Skeletal muscle tissue (tissue), 4 donors: Measurements from ENCODE around the gene PPM1J. TPM values are rescaled to one million over a fixed set of nuclear protein-coding genes. Genes with fewer than 3 reads are reported as not detected.

Experiments
- H3K27ac ChIP-seq: one replicate; pipeline ENCODE4 v1.7.0; 2013; ENCODE audit warnings: mild to moderate bottlenecking, low read depth, low read length, inconsistent platforms
- H3K27me3 ChIP-seq, 3 donors: one replicate each; pipeline ENCODE4 v1.7.0; 2013; ENCODE audit warnings: low read length in 3 of 3; ENCODE audit not compliant: control insufficient read depth in 3 of 3, insufficient read depth in 3 of 3
- H3K36me3 ChIP-seq, 3 donors: one replicate each; pipeline ENCODE4 v1.7.0; 2013; ENCODE audit warnings: low read length in 3 of 3; ENCODE audit not compliant: control insufficient read depth in 3 of 3, insufficient read depth in 3 of 3
- H3K4me1 ChIP-seq, 3 donors: one replicate each; pipeline ENCODE4 v1.7.0; 2013; ENCODE audit warnings: low read length in 3 of 3, mild to moderate bottlenecking in 3 of 3; ENCODE audit not compliant: control insufficient read depth in 3 of 3, insufficient read depth in 3 of 3
- H3K4me3 ChIP-seq, 3 donors: one replicate each; pipeline ENCODE4 v1.7.0; 2013; ENCODE audit warnings: low read length in 3 of 3
- H3K9ac ChIP-seq, 3 donors: one replicate each; pipeline ENCODE4 v1.7.0; 2013; ENCODE audit warnings: low read length in 3 of 3, mild to moderate bottlenecking in 3 of 3, moderate library complexity in 2 of 3, low read depth in 1 of 3
- H3K9me3 ChIP-seq, 3 donors: one replicate each; pipeline ENCODE4 v1.7.0; 2013; ENCODE audit warnings: low read length in 3 of 3; ENCODE audit not compliant: control insufficient read depth in 3 of 3
- total RNA-seq: library from RNA; depleted of rRNA; stranded (reverse); fragments of >200 nt; gene quantifications from one replicate; pipeline ENCODE4 v1.2.3, GENCODE V29; 2014
- donor health status: Osteomylitis.

The PPM1J gene
- total RNA-seq, 1 donor from 2014 or later, result 1.0 TPM

DNA sequence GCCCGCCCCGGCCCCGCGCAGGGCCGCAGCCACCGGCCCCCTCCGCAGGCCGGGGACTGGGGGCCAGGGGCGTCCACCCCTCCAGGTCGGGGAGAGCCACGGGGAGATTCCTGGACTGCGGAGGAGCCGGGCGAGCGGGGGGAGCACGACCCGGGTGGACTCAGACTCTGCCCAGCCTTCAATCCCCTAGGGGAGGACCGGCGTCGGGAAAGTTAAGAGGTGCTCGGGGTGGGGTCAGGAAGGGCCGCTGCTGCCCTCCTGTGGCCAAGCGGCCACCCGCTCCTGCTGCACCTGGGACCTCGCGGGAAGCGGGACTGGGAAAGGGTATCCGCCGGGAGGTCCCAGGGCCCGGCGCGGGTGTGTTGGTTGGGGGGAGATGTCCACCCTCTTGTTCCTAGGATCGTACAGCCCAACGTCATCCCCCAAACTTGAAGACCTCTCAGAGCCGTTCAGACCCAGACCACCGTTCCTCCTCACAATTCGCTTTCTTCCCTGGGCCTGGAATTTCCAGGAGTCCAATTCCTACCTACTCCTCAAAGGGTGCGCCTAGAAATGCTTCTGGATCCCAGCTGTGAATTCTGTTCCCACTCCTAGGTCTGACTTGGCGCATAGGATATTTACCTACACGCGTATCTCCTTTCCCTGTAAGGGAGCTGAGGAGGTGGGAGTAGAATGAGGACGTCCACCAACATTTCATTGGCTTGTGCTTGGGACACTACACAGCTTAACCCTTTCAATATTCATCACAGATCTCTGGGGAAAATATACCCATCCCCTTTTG is 7.7 kb downstream of the PPM1J start:
- Histone ChIP-seq H3K27ac (peak overlapping the region; percentile 85), H3K9me3 (no peaks in the 10 kb centered on the region), H3K4me3 (peak overlapping the region; percentile 56 to 73 (median 68)), H3K36me3 (peaks cover 31 to 39% (median 32%) of the 10 kb centered on the region in 3 donors), H3K27me3 (no peaks in the 10 kb centered on the region), H3K9ac (peak overlapping the region; percentile 27 to 91 (median 85)), H3K4me1 (peaks cover 31 to 58% (median 43%) of the 10 kb centered on the region in 3 donors)

DNA sequence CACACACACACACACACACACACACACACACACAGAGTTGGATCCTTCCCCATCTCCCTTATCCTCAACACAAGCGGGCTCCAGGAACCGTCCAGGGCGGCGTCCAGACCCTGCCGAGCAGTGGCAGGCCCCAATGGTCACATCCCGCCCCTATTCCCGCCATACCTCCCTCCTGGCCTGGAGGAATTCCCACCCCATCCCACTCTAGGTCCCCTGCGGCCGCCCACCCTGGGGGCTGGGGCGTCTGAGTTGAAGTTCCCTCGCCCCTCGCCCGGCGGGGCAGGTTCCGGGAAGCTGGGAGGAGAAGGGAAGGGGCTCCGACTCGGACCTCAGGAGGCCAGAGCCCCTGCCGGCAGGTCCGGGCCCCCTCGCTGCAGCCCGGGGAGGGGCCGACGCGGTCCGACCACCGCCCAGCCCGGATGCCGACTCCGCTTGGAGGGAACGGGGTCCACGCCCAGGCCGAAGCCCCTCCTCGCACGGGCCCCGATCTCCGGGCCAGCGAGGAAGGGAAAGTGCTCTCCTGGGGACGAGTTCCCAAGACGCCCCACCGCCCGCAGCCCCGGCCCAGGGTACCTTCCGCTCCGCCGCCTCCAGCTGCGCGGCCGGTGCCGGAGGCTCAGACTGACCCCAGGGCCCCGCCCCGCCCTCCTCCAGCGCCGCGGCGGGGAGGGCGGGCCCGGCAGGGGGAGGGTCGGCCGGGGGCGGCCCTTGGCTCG is 8.5 kb downstream of the PPM1J start, which contains the start of gene RHOC:
TSS of gene RHOC (minus strand) at position 623 of the 716 bp plus-strand sequence. CDS start 3,328 bp downstream, outside the sequence.
- Histone ChIP-seq H3K9ac (peak within 1 kb of the TSS; percentile 85 to 91 (median 87)), H3K36me3 (peaks cover 32 to 34% (median 34%) of the 10 kb centered on the region in 3 donors), H3K27ac (peak within 1 kb of the TSS; percentile 85), H3K27me3 (no peaks in the 10 kb centered on the region), H3K4me3 (peak within 1 kb of the TSS; percentile 63 to 75 (median 73)), H3K9me3 (no peaks in the 10 kb centered on the region), H3K4me1 (peaks cover 36 to 60% (median 46%) of the 10 kb centered on the region in 3 donors)

DNA sequence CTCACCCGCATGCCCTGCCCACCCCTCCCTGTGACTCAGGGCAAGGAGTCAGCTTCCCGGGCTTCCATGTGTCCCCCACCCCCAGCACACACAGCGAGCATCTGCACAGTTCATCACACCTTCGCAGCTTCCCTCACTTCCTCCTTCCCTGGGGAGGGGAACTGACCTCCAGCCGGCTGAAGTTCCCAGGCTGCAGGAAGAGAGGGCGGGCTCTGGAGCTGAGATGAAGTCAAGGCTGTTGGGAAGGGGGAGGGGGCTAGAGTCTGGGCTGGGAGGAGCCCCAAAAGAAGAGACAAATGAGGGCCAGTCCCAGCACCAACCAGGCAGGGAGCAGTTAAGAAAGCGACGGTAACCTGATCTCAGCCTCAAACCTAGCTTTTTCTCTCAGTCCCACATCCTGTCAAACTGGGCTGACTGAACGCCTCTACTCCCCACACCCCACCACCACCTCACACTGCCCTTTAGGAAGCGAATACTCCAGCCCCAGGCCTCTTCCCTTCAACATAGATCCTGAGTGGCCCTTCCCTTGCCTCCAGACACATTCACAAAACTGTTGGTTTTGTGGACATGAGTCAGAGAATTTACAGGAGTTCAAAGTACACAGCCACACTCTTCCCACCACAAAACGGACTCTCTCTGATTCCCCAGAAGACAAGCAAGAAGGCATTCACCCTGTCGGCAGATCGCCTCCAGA is 10.1 kb downstream of the PPM1J start:
- peaks cover 51 to 74% (median 62%) of the 10 kb centered on the region in 3 donors for H3K4me1 ChIP-seq
- H3K27me3 ChIP-seq, result no peaks in the 10 kb centered on the region
- peak overlapping the region; percentile 79 to 91 (median 87) for H3K9ac ChIP-seq
- H3K9me3 ChIP-seq, result no peaks in the 10 kb centered on the region
- H3K4me3 ChIP-seq, result peak overlapping the region; percentile 63 to 75 (median 73)
- peak overlapping the region; percentile 85 for H3K27ac ChIP-seq
- H3K36me3 ChIP-seq, result peaks cover 19 to 31% (median 23%) of the 10 kb centered on the region in 3 donors

DNA sequence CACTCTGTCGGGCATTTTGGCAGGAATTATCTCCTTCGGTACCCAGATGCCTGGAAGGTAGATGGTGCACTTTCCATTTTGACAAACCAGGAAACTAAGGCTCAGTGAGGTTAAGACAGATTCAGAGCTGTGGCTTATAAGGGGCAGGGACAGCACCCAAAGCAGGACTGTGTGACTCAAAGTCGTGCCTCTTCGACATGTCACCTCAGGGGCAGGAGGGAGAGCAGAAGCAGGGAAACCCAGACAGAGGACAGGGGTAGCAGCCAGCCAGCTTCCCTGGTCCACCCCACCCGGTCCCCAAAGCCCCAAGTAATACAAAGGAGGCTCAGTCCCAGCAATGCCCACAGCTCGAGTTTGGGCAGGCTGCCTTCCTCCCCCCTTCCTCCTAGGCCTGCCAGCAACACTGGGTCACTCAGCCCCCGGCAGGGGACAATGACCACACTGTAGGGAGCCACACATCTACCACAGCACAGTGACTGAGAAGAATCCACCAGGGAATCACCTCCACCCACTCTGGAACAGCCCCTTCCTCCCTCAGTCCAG is 10.7 kb downstream of the PPM1J start:
- Histone ChIP-seq H3K27me3 (no peaks in the 10 kb centered on the region), H3K4me1 (peaks cover 57 to 80% (median 68%) of the 10 kb centered on the region in 3 donors), H3K36me3 (peaks cover 14 to 26% (median 25%) of the 10 kb centered on the region in 3 donors), H3K27ac (peak overlapping the region; percentile 85), H3K9me3 (no peaks in the 10 kb centered on the region), H3K9ac (peak overlapping the region; percentile 51 to 65 (median 60)), H3K4me3 (peak overlapping the region; percentile 51 to 75 (median 73))

DNA sequence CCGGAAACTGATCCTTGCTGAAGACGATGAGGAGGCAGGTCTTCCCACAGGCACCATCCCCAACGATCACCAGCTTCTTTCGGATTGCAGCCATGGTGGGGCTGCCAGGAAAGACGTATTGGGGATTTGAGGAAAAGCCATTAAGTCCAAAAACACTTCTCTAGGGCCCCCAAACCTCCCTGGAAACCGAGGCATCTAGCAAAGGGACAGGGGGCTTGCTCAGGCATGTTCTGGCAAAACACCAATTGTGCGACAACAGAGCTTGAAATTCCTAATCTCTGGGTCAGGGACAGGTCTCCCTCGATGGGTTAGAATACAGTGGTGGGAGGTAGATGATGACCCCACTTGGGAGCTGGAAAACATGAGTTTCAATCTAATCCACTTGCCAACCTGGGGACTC is 11.4 kb downstream of the PPM1J start:
- H3K9ac ChIP-seq, result peak overlapping the region in 1 of 3 donors; percentile 60
- H3K9me3 ChIP-seq, result no peaks in the 10 kb centered on the region
- H3K4me3 ChIP-seq, result peak overlapping the region in 1 of 3 donors; percentile 22
- no peaks in the 10 kb centered on the region for H3K27me3 ChIP-seq
- H3K27ac ChIP-seq, result peak overlapping the region; percentile 85
- H3K4me1 ChIP-seq, result peaks cover 61 to 85% (median 73%) of the 10 kb centered on the region in 3 donors
- peaks cover 13 to 25% (median 21%) of the 10 kb centered on the region in 3 donors for H3K36me3 ChIP-seq

DNA sequence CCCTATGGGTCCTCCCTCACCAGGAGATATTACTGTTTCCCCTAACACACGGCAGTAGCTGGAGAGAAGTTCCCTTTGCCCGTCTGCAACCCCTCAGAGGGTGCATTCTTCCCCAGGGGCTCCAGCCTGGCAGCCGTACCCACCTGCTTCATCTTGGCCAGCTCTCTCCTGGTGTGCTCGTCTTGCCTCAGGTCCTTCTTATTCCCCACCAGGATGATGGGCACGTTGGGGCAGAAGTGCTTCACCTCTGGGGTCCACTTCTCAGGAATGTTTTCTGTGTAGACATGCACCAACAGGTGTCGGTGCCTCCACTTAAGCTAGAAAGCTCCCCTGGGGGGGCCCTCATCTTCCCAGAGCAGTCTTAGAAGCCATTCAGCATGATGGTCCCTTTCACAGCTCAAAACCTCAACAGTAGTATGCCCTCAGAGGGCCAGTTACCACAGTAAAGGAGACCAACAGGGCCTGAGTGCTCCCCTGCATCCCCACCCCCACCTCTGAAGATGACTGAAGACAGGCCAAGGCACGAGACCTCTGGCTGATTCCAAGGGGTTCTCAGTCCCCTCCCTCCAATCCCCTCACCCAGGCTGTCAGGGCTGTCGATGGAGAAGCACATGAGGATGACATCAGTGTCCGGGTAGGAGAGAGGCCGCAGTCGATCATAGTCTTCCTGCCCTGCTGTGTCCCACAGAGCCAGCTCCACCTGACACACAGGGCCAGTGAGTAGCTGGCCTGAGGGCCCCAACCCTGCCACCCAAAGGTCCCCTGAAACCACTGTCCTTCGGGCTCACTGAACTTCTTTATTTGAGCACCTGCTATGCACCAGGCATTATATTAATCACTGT is 12.5 kb downstream of the PPM1J start:
- no peaks in the 10 kb centered on the region for H3K27me3 ChIP-seq
- peaks cover 67 to 88% (median 75%) of the 10 kb centered on the region in 3 donors for H3K4me1 ChIP-seq
- H3K9ac ChIP-seq, result no peak overlapping the region
- H3K4me3 ChIP-seq, result no peak overlapping the region
- H3K9me3 ChIP-seq, result no peaks in the 10 kb centered on the region
- H3K27ac ChIP-seq, result peak overlapping the region; percentile 93
- peaks cover 17 to 32% (median 28%) of the 10 kb centered on the region in 3 donors for H3K36me3 ChIP-seq

DNA sequence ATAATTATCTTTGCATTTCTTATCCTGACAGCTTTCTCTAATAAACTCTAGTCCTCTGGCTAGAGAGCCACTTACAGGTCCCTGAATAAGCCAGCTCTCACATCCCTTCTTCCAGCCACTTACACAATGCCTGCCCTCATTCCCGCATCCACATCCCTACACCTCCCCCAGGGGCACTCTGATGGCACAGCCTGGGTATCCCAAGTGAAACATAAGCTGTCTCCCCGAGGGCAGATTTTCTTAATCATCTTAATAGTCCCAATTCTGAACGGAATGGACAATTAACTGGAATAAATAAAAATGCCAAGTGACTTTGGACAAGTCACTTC is 13.1 kb downstream of the PPM1J start:
- peaks cover 63 to 83% (median 72%) of the 10 kb centered on the region in 3 donors for H3K4me1 ChIP-seq

DNA sequence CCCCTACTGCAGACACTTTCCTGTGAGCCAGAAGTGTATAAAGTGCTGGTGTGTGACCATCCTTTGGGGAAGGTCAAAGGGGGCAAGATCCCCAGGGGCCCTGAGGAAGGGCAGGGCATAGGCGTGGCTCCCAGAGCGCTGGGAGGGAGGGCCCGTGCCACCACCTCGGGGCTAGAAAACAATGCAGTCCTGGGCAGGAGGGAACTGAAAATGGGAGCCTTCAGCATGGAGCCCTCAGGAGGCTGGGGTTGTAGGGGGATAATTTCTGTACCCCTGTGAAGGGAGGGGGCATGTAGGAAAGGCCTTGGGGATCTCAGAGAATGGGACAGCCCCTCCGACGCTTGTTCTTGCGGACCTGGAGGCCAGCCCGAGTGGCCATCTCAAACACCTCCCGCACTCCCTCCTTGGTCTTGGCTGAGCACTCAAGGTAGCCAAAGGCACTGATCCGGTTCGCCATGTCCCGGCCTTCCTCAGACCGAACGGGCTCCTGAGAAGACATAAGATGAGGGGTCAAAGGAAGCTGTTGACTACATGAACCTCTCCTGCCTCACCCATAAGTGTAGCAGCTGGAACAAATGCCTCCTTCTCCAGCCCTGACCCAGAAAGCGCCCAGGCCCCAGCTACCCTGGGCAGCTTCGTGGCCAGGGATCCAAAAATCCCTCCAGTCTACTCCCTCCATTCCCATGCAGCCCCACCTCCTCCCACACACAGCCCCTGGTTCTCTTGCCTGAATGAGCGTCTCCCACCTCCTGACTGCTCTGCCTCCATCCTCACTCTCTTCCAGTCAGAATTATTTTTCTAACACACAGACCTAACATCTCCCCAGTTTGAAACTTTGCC is 13.7 kb downstream of the PPM1J start:
- peaks cover 24 to 38% (median 31%) of the 10 kb centered on the region in 3 donors for H3K36me3 ChIP-seq
- no peaks in the 10 kb centered on the region for H3K27me3 ChIP-seq
- peak overlapping the region in 2 of 3 donors; percentile 67 to 72 for H3K9ac ChIP-seq
- peak overlapping the region in 2 of 3 donors; percentile 3 to 45 for H3K4me3 ChIP-seq
- H3K4me1 ChIP-seq, result peaks cover 63 to 80% (median 72%) of the 10 kb centered on the region in 3 donors
- H3K9me3 ChIP-seq, result no peaks in the 10 kb centered on the region
- peak overlapping the region; percentile 93 for H3K27ac ChIP-seq

More for the DNA sequence above, 13.1 kb downstream of the PPM1J start:
- H3K9ac ChIP-seq, result peak overlapping the region in 1 of 3 donors; percentile 72
- H3K36me3 ChIP-seq, result peaks cover 18 to 32% (median 31%) of the 10 kb centered on the region in 3 donors
- peak overlapping the region; percentile 93 for H3K27ac ChIP-seq
- H3K27me3 ChIP-seq, result no peaks in the 10 kb centered on the region
- no peak overlapping the region for H3K4me3 ChIP-seq
- no peaks in the 10 kb centered on the region for H3K9me3 ChIP-seq
